HepG2 (cell line): Measurements from ENCODE around the gene PRDM11. TPM values are rescaled to one million over a fixed set of nuclear protein-coding genes. Genes with fewer than 3 reads are reported as not detected.

Source experiments
- ATAC-seq: fragments of 200-7000 bp; cut with Tn5 transposase; 3 replicates; pipeline ENCODE4 v1.9.1; 2020; ENCODE audit warnings: mild to moderate bottlenecking, moderate library complexity
- BruUV-seq: library from RNA; stranded (reverse); fragments of 400-500 nt; replicated peaks from 2 replicates; lab custom pipeline; 2021; lab: Mats Ljungman, UMichigan
- CTCF ChIA-PET: fragments of 300-600 bp; formaldehyde crosslinking; extraction: SDS; loops from one replicate; lab custom pipeline; 2021; ENCODE audit warnings: low total read pairs, inconsistent platforms, low intra/inter-chr PET ratio; lab: Yijun Ruan, JAX
- POLR2A ChIA-PET: fragments of 350-600 bp; sonication (Branson Sonifier 250); formaldehyde crosslinking; loops from one replicate; lab custom pipeline; 2020; ENCODE audit warnings: antibody characterized with exemption, inconsistent platforms; lab: Yijun Ruan, JAX
- DNase-seq: peaks from one replicate; pipeline ENCODE4 v3.0.0-alpha.2; 2015; ENCODE audit warnings: low spot score
- FAIRE-seq: peaks from 3 replicates; lab custom pipeline; 2011; peaks lifted over from hg19 to GRCh38; lab: Jason Lieb, UNC
- H2AFZ ChIP-seq: one replicate; pipeline ENCODE4 v1.6.1; 2011; ENCODE audit warnings: low read length, inconsistent platforms
- H3K27ac ChIP-seq: fragments of 300-600 bp; 3 replicates; pipeline ENCODE4 v1.8.0; 2011; ENCODE audit warnings: mixed run types, mild to moderate bottlenecking, mixed read lengths, low read length, inconsistent platforms; ENCODE audit not compliant: insufficient read depth; ENCODE audit errors: extremely low read length
- H3K27me3 ChIP-seq, 2 experiments: fragments of 200-600 bp in 1 of 2; 2 replicates in 1 of 2; 3 replicates in 1 of 2; pipeline versions ENCODE4 v1.6.0 to v1.8.0; 2011; ENCODE audit warnings: low read length in 2 of 2, mild to moderate bottlenecking in 2 of 2, moderate library complexity in 2 of 2, inconsistent platforms in 1 of 2; ENCODE audit not compliant: insufficient read depth in 2 of 2, control insufficient read depth in 1 of 2
- H3K36me3 ChIP-seq, 2 experiments: fragments of 200-600 bp in 1 of 2; replicated peaks in 1 of 2; 2 replicates in 1 of 2; 3 replicates in 1 of 2; pipeline versions ENCODE4 v1.5.1 to v1.8.0; 2011; ENCODE audit warnings: low read length in 2 of 2, inconsistent platforms in 1 of 2; ENCODE audit not compliant: insufficient read depth in 2 of 2, control insufficient read depth in 1 of 2
- H3K4me1 ChIP-seq: 2 replicates; pipeline ENCODE4 v1.5.1; 2012; ENCODE audit warnings: low read length, inconsistent platforms; ENCODE audit not compliant: insufficient read depth
- H3K4me2 ChIP-seq: 2 replicates; pipeline ENCODE4 v1.6.0; 2011; ENCODE audit warnings: low read depth, low read length, inconsistent platforms
- H3K4me3 ChIP-seq, 3 experiments: fragments of 200-600 bp in 1 of 3; sonication (generic), shearing (Covaris generic) in 1 of 3; replicated peaks in 1 of 3; 2 replicates each; pipeline ENCODE4 v1.5.1; 2011 to 2016; ENCODE audit warnings: low read length in 3 of 3, inconsistent platforms in 2 of 3, low read depth in 2 of 3, mild to moderate bottlenecking in 2 of 3, control low read depth in 1 of 3, mixed read lengths in 1 of 3; ENCODE audit not compliant: insufficient read depth in 1 of 3
- H3K79me2 ChIP-seq: one replicate; pipeline ENCODE4 v1.6.1; 2011; ENCODE audit warnings: low read length, inconsistent platforms; ENCODE audit not compliant: insufficient read depth
- H3K9ac ChIP-seq: 2 replicates; pipeline ENCODE4 v1.6.0; 2011; ENCODE audit warnings: mild to moderate bottlenecking, low read depth, low read length, inconsistent platforms; ENCODE audit not compliant: insufficient read depth
- H3K9me3 ChIP-seq: 2 replicates; pipeline ENCODE4 v1.5.1; 2012; ENCODE audit warnings: mild to moderate bottlenecking, low read length
- H4K20me1 ChIP-seq: 2 replicates; pipeline ENCODE4 v1.6.0; 2011; ENCODE audit warnings: inconsistent platforms, mild to moderate bottlenecking, low read length, moderate library complexity; ENCODE audit not compliant: insufficient read depth
- DMAP1 ChIP-seq: IDR thresholded peaks from 2 replicates; pipeline ENCODE4 v1.6.1; 2016
- MEF2D ChIP-seq: sonication (generic); formaldehyde crosslinking; IDR thresholded peaks from 2 replicates; pipeline ENCODE4 v1.5.1; 2020; ENCODE audit warnings: mild to moderate bottlenecking, missing genetic modification reagents
- MXI1 ChIP-seq: IDR thresholded peaks from 3 replicates; pipeline ENCODE4 v1.6.1; 2012; ENCODE audit warnings: low read depth, low read length, inconsistent platforms, borderline replicate concordance
- PTBP1 ChIP-seq: fragments of 200-400 bp; formaldehyde crosslinking; IDR thresholded peaks from 2 replicates; pipeline ENCODE4 v1.6.1; 2018; ENCODE audit warnings: low read length, low read depth; ENCODE audit not compliant: poor library complexity, severe bottlenecking
- RAD21 ChIP-seq: fragments of 450-650 bp; formaldehyde crosslinking; IDR thresholded peaks from 2 replicates; pipeline ENCODE4 v1.5.0; 2020; ENCODE audit warnings: mild to moderate bottlenecking
- SMC3 ChIP-seq: IDR thresholded peaks from 2 replicates; pipeline ENCODE4 v1.6.1; 2011; ENCODE audit warnings: low read length, improper control_type of control experiment
- STAG1 ChIP-seq: sonication (generic); formaldehyde crosslinking; IDR thresholded peaks from 2 replicates; pipeline ENCODE4 v1.4.0; 2020; ENCODE audit warnings: missing genetic modification reagents
- ZNF878 ChIP-seq: sonication (generic); formaldehyde crosslinking; IDR thresholded peaks from 2 replicates; pipeline ENCODE4 v1.8.1; 2023; ENCODE audit warnings: mild to moderate bottlenecking, missing genetic modification reagents, moderate library complexity
- WGBS: methylation state at CpG from one replicate; pipeline ENCODE4 v1.1.6; 2017; ENCODE audit warnings: low lambda C conversion rate; 5-methylcytosine and 5-hydroxymethylcytosine counted together
- in situ Hi-C: cut with HindIII; loops from 2 replicates; pipeline ENCODE4 v1.10.0; 2017; ENCODE audit warnings: low pct_unique_long_range_greater_than_20kb; ENCODE audit not compliant: extremely low pct_ligation_motif_present
- intact Hi-C: fragments of 100-400 bp; cut with micrococcal nuclease; formaldehyde crosslinking; loops from one replicate; pipeline ENCODE4 v1.10.0; 2022; ENCODE audit not compliant: unreplicated experiment
- polyA plus RNA-seq, 8 experiments: library from polyadenylated mRNA; depleted of rRNA in 3 of 8; stranded (reverse) in 7 of 8; unstranded in 1 of 8; fragments of >200 nt; fragmentation: Illumina TruSeq in 4 of 8; extraction: Trizol in 4 of 8; gene quantifications; 2 replicates each; pipeline versions ENCODE4 v1.2.1 to v1.2.3, GENCODE V29; 2011 to 2016; ENCODE audit warnings: low read depth in 4 of 8, missing spikeins in 1 of 8, mixed read lengths in 1 of 8; ENCODE audit not compliant: insufficient read depth in 1 of 8
- total RNA-seq, 5 experiments: library from RNA; depleted of rRNA; stranded (reverse); fragments of >200 nt; fragmentation: Illumina TruSeq; extraction: Trizol; gene quantifications; 2 replicates each; pipeline ENCODE4 v1.2.3, GENCODE V29; 2016; ENCODE audit warnings: low read depth in 1 of 5
- TF ChIP-seq, protein P1 (sequence below): sonication (generic); formaldehyde crosslinking; IDR thresholded peaks from 2 replicates; pipeline ENCODE4 v1.5.0; 2020; ENCODE audit warnings: mild to moderate bottlenecking, missing genetic modification reagents, moderate library complexity

The PRDM11 gene
- total and polyA plus RNA-seq, 2 of the 13 experiments (the other 11 are each of a cell fraction or from before 2014, with no cell fraction given): 3.4 to 4.7 TPM

DNA sequence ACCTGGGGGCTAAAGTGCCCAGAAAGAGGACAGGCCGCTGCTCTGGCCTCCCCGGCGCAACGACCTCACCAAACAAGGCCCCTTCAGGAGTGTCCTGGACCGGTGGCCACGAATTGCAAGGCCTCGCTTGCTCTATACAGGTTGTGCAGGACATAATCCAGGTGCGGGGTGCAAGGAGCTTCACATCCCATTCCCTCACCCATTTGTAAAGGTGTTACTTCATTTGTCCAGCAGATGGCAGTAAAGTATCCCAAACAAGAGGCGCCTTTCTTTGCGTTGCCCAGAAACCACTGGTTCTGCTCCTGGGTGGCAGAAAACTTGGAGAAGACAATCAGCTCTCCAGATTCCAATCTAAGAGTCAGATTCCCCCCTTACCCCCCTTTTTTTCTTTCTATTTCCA is 35.9 kb upstream of the PRDM11 start:
- no peaks in the 10 kb centered on the region for H3K36me3 ChIP-seq
- H3K4me1 ChIP-seq: peaks cover 11% of the 10 kb centered on the region
- peak; percentile 81 for TF ChIP-seq STAG1 (CRISPR knock-in tag)
- TF ChIP-seq SMC3: peak; percentile 83
- TF ChIP-seq DMAP1 (CRISPR knock-in tag): no peak
- TF ChIP-seq, protein P1, sequence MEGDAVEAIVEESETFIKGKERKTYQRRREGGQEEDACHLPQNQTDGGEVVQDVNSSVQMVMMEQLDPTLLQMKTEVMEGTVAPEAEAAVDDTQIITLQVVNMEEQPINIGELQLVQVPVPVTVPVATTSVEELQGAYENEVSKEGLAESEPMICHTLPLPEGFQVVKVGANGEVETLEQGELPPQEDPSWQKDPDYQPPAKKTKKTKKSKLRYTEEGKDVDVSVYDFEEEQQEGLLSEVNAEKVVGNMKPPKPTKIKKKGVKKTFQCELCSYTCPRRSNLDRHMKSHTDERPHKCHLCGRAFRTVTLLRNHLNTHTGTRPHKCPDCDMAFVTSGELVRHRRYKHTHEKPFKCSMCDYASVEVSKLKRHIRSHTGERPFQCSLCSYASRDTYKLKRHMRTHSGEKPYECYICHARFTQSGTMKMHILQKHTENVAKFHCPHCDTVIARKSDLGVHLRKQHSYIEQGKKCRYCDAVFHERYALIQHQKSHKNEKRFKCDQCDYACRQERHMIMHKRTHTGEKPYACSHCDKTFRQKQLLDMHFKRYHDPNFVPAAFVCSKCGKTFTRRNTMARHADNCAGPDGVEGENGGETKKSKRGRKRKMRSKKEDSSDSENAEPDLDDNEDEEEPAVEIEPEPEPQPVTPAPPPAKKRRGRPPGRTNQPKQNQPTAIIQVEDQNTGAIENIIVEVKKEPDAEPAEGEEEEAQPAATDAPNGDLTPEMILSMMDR: peak; percentile 83
- TF ChIP-seq RAD21: peak; percentile 71
- no peak for TF ChIP-seq PTBP1
- TF ChIP-seq, all 625 proteins: peak for 4
- Histone ChIP-seq H3K9ac (no peak overlapping the region), H3K79me2 (no peaks in the 10 kb centered on the region), H3K4me2 (no peak overlapping the region), H3K9me3 (no peaks in the 10 kb centered on the region), H3K4me3 (no peak overlapping the region), H2AFZ (no peak overlapping the region), H3K27ac (no peak overlapping the region), H3K27me3 (peaks cover 0 to 4% of the 10 kb centered on the region in 2 experiments; a peak in 2 of 5 replicates), H4K20me1 (no peaks in the 10 kb centered on the region)
- ATAC-seq (peak; percentile 77), FAIRE-seq (peak; percentile 63), DNase-seq (peak; percentile 72)
- ChIA-PET POLR2A (no interaction called here), CTCF (interaction anchor here (0.6 to 2.1 kb wide), 5 partner anchors 175 to 1487 kb away, joined by 3 to 25 read pairs (median 5); no protein-coding TSS in a partner anchor)
- 0% methylated on average over 2 of the region's 10 CpGs for WGBS
- in situ Hi-C loops: no loop called here
- no TSS peak for BruUV-seq
- intact Hi-C loops: loop anchor here (1.0 to 5.0 kb wide), 5 partner anchors 72 to 222 kb away; no protein-coding TSS in a partner anchor

DNA sequence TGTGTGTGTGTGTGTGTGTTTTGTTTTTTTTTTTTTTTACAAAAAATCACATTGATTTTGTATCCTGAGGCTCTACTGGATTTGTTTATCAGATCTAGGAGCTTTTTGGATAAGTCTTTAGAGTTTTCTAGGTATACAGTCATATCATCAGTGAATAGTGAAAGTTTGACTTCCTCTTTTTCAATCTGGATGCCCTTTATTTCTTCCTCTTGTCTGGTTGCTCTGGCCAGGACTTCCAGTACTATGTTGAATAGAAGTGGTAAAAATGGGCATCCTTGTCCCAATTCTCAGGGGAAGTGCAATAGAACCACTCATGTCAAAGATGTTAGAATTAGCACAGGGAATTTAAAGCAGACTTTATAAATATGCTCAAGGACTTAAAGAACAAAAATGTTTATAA is 32.6 kb upstream of the PRDM11 start:
- no TSS peak for BruUV-seq
- intact Hi-C loops: loop anchor here (5.0 kb wide), 1 partner anchor 138 kb away; no protein-coding TSS in a partner anchor
- FAIRE-seq: no peak

More for the DNA sequence above, 32.6 kb upstream of the PRDM11 start:
- no peak overlapping the region for H3K4me3 ChIP-seq
- H3K27me3 ChIP-seq: peaks cover 0 to 4% of the 10 kb centered on the region in 2 experiments; a peak in 2 of 5 replicates
- no peak overlapping the region for H3K9ac ChIP-seq
- no peak overlapping the region for H3K27ac ChIP-seq
- no peaks in the 10 kb centered on the region for H4K20me1 ChIP-seq
- CTCF ChIA-PET: no interaction called here
- H3K36me3 ChIP-seq: no peaks in the 10 kb centered on the region
- DNase-seq (no peak), ATAC-seq (no peak)
- no peak for TF ChIP-seq MXI1
- no peak for TF ChIP-seq MEF2D (CRISPR knock-in tag)
- TF ChIP-seq ZNF878 (CRISPR knock-in tag): no peak
- no peak overlapping the region for H3K4me2 ChIP-seq
- H2AFZ ChIP-seq: no peak overlapping the region
- H3K79me2 ChIP-seq: no peaks in the 10 kb centered on the region
- no peaks in the 10 kb centered on the region for H3K4me1 ChIP-seq
- H3K9me3 ChIP-seq: no peaks in the 10 kb centered on the region
- POLR2A ChIA-PET: no interaction called here
- in situ Hi-C loops: no loop called here
